ENCODE measurements around the gene TRPC4. TPM values are rescaled to one million over a fixed set of nuclear protein-coding genes. Genes with fewer than 3 reads are reported as not detected.

TRPC4 gene
- total RNA-seq, 2 experiments from 2014 or later, result not detected

GRCh38 chr13:37690361-37690760, 179.2 kb downstream of the TRPC4 start:
- Histone ChIP-seq H3K4me2 (ENCODE audit: low read length) (no peak overlapping the region), H3K27ac (ENCODE audit: low read depth, low read length, poor library complexity, severe bottlenecking) (no peak overlapping the region), H3K9me3 (ENCODE audit: low read length) (no peaks in the 10 kb centered on the region), H3K79me2 (ENCODE audit: insufficient read depth, low read depth, low read length) (no peaks in the 10 kb centered on the region), H2AFZ (ENCODE audit: low read length) (no peak overlapping the region), H3K36me3 (ENCODE audit: insufficient read depth, low read length) (no peaks in the 10 kb centered on the region), H3K9me2 (ENCODE audit: insufficient read depth, low read length) (no peaks in the 10 kb centered on the region), H4K20me1 (ENCODE audit: insufficient read depth, low read length) (no peaks in the 10 kb centered on the region), H3K4me1 (ENCODE audit: insufficient read depth, low read length, poor library complexity, severe bottlenecking) (no peaks in the 10 kb centered on the region), H3K4me3 (ENCODE audit: low read depth, low read length, poor library complexity, severe bottlenecking) (no peak overlapping the region)
- TF ChIP-seq EZH2phosphoT487 (IDR thresholded peaks at IDR 0.05; ENCODE audit: borderline replicate concordance, low read depth, low read length) (no peak), CTCF (conservative IDR thresholded peaks at IDR 0.05; ENCODE audit: low read length) (no peak)
- CTCF ChIA-PET (ENCODE audit: unreplicated experiment), result no interaction called here
- intact Hi-C loops (cut with micrococcal nuclease; ENCODE audit: unreplicated experiment), result no loop called here
- POLR2A ChIA-PET, result interaction anchor here (0.6 to 0.7 kb wide), 2 partner anchors 748 to 1336 kb away, joined by 3 read pairs; no protein-coding TSS in a partner anchor
- DNase-seq (ENCODE audit: low spot score), result no peak
- BruUV-seq (replicated peaks), result no TSS peak

DNA sequence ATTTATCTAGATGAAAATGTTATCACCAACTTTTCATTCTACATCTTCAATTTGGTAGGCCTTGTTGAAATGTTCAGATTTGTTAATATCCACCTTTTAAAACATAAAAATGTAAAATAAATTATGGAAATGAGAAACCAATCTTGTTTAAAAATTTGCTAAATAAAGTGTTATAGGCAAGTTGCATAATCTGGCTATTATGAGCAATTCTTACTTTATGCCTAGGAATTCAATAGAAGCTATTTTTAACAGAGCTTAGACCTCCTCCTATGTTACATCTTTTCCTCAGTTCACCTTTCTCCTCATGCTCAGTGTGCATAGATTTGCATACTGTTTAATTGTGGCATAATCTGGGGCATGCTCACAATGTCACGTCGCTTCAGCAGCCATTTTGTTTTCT, 183.1 kb downstream of the TRPC4 start:
- no peak overlapping the region for H2AFZ ChIP-seq (ENCODE audit: low read length)
- no TSS peak for BruUV-seq (replicated peaks)
- intact Hi-C loops (cut with micrococcal nuclease; ENCODE audit: unreplicated experiment), result no loop called here

DNA sequence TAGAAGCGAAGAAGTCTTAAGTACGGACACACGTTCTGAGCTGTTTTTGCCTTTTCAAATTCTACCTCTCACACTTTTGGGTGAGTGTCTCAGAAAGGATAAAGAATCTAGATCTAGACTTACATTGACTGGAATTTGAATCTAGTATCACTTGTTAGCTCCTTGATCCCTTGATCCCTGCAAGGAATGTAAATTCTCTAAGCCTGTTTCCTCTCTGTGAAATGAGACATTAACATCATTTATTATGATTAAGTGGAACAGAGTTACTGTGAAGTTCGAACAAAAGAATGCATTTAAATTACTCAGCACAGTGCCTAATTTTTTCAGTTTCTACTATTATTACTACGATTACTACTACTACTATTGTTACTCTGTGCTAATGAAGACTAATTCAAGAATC, 184.4 kb downstream of the TRPC4 start:
- no peak for DNase-seq (ENCODE audit: low spot score)
- no peaks in the 10 kb centered on the region for H3K79me2 ChIP-seq (ENCODE audit: insufficient read depth, low read depth, low read length)
- no peak overlapping the region for H3K4me2 ChIP-seq (ENCODE audit: low read length)
- H3K9me2 ChIP-seq (ENCODE audit: insufficient read depth, low read length), result no peaks in the 10 kb centered on the region
- TF ChIP-seq CTCF (conservative IDR thresholded peaks at IDR 0.05; ENCODE audit: low read length), result no peak
- TF ChIP-seq EZH2phosphoT487 (IDR thresholded peaks at IDR 0.05; ENCODE audit: borderline replicate concordance, low read depth, low read length), result no peak
- BruUV-seq (replicated peaks), result no TSS peak
- H3K4me1 ChIP-seq (ENCODE audit: insufficient read depth, low read length, poor library complexity, severe bottlenecking), result no peaks in the 10 kb centered on the region
- no peaks in the 10 kb centered on the region for H3K9me3 ChIP-seq (ENCODE audit: low read length)
- no peak overlapping the region for H3K27ac ChIP-seq (ENCODE audit: low read depth, low read length, poor library complexity, severe bottlenecking)
- intact Hi-C loops (cut with micrococcal nuclease; ENCODE audit: unreplicated experiment), result no loop called here
- H3K4me3 ChIP-seq (ENCODE audit: low read depth, low read length, poor library complexity, severe bottlenecking), result no peak overlapping the region
- no peak overlapping the region for H2AFZ ChIP-seq (ENCODE audit: low read length)
- no peaks in the 10 kb centered on the region for H4K20me1 ChIP-seq (ENCODE audit: insufficient read depth, low read length)
- ChIA-PET CTCF (ENCODE audit: unreplicated experiment) (no interaction called here), POLR2A (no interaction called here)
- H3K36me3 ChIP-seq (ENCODE audit: insufficient read depth, low read length), result no peaks in the 10 kb centered on the region

More for the DNA sequence above, 183.1 kb downstream of the TRPC4 start:
- Histone ChIP-seq H3K79me2 (ENCODE audit: insufficient read depth, low read depth, low read length) (no peaks in the 10 kb centered on the region), H3K4me1 (ENCODE audit: insufficient read depth, low read length, poor library complexity, severe bottlenecking) (no peaks in the 10 kb centered on the region), H3K9me2 (ENCODE audit: insufficient read depth, low read length) (no peaks in the 10 kb centered on the region), H3K4me3 (ENCODE audit: low read depth, low read length, poor library complexity, severe bottlenecking) (no peak overlapping the region), H4K20me1 (ENCODE audit: insufficient read depth, low read length) (no peaks in the 10 kb centered on the region), H3K36me3 (ENCODE audit: insufficient read depth, low read length) (no peaks in the 10 kb centered on the region), H3K9me3 (ENCODE audit: low read length) (no peaks in the 10 kb centered on the region), H3K27ac (ENCODE audit: low read depth, low read length, poor library complexity, severe bottlenecking) (no peak overlapping the region), H3K4me2 (ENCODE audit: low read length) (no peak overlapping the region)
- TF ChIP-seq EZH2phosphoT487 (IDR thresholded peaks at IDR 0.05; ENCODE audit: borderline replicate concordance, low read depth, low read length) (no peak), CTCF (conservative IDR thresholded peaks at IDR 0.05; ENCODE audit: low read length) (no peak)
- CTCF ChIA-PET (ENCODE audit: unreplicated experiment), result no interaction called here
- DNase-seq (ENCODE audit: low spot score), result no peak
- POLR2A ChIA-PET, result no interaction called here

Measured in OCI-LY7 (cell line).